Right renal pelvis (tissue), 4 donors: Measurements from ENCODE around the gene SLC1A4. TPM values are rescaled to one million over a fixed set of nuclear protein-coding genes. Genes with fewer than 3 reads are reported as not detected.
"Not testable (repeated sequence)": the region's sequence is repeated elsewhere in the genome, so short reads cannot be mapped to it uniquely, and the experiment has no call there.

Experiments
- DNase-seq, 4 donors: peaks; one replicate each; pipeline ENCODE4 v3.0.0-alpha.2; 2013; ENCODE audit warnings: low read depth in 4 of 4, low spot score in 3 of 4, missing footprints in 1 of 4
- polyA plus RNA-seq, 4 donors: library from polyadenylated mRNA; unstranded; fragments of 120-200 nt; gene quantifications; one replicate each; pipeline ENCODE4 v1.2.1, GENCODE V29; 2013; ENCODE audit not compliant: insufficient read length in 4 of 4

Gene SLC1A4
- polyA plus RNA-seq, 4 donors: 6.2 to 9.2 (median 7.5) TPM

DNA sequence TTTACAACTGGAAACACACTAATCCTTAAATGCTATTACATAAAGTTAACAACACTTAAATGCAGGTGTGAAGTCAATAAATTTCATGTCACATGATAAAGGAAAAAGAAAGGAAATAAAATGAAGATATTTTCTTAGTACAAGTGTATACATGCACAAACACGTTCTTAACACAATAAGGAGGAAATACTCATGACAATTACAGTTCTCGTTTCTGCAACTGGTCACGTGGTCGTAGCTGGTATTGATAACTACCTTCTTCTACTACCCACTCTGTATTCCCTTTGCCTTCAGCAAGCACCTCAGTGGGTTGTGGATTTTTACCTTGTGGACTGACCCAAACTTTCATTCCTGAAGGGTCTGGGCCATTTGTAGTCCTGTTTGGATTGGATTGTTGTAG, 26.1 kb upstream of the SLC1A4 start:
- DNase-seq: not testable (repeated sequence)

DNA sequence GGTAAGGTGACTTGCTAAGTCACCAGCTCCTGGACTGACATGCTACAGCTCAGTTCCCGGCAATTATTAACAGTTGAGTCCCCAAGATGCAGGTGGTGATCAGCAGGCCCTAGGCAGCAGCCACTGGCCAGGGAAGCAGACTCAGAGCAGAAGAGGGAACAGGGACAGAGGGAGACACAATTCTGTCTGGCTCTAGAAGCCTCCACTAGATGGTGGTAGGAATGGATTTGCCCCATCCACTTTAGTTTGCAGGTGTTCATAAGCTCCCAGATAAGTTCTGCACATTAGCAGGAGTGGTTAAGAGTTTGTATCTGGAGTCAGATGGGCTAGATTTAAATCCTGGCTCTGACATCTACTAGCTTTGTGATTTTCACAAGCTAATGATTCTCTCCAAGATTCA, 25.5 kb upstream of the SLC1A4 start:
- DNase-seq: no peak

DNA sequence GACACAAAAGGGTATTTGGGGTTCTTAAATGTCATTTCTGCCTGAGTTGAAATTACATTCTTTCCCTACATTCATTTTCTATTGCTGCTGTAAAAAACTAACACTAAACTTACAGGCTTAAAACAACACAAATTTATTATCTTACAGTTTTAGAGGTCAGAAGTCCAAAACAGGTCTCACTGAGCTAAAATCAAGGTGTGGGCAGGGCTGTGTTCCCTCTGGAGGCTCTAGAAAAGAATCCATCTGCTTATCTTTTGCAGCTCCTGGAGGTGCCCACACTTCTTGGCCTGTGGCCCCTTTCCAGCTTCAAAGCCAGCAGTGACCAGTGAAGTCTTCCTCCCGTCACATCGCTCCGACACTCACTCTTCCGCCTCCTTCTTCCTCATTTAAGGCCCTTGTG, 23.2 kb upstream of the SLC1A4 start:
- DNase-seq: no peak

DNA sequence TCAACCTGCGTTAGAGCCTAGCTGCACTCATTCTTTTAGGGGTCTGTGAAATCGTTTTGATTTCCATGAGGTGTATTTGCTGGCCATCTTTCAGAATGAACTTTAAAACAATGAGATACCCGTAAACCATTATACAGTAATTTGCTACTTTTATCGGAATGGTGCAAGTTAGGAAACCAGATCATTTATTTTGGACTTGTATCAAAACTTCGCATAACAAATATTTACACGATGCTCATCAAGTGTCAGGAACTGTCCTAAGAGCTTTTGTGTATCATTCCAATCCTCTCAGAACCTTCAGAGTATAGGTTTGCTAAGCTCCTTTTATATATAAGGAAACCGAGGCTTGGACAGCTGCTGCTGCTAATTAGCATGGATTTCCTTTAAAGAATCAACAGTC, 22.4 kb upstream of the SLC1A4 start:
- DNase-seq: no peak

DNA sequence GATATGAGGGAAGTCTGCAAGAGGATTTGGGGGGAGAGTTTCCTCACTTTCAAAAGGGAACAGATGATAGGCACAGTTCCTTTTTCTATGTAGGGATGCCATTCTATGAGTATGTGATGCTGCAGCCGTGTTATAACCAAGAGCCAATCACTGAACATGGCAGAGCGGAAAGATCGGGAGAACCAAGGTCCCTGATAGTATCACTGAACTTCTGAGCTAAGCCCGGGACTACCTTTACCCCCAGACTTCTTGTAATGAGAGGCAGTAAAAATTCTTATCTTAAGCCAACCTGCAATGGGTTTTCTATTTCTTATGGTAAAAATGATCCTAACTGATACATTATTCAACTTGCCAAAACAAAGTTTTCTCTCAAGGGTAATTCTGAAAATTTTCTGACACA, 21.6 kb upstream of the SLC1A4 start:
- DNase-seq: no peak

DNA sequence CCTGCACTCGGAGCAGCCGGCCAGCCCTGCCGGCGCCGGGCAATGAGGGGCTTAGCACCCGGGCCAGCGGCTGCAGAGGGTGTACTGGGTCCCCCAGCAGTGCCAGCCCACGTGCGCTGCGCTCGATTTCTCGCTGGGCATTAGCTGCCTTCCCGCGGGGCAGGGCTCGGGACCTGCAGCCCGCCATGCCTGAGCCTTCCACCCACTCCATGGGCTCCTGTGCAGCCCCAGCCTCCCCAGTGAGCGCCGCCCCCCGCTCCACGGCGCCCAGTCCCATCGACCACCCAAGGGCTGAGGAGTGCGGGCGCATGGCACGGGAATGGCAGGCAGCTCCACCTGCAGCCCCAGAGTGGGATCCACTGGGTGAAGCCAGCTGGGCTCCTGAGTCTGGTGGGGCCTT, 20.1 kb upstream of the SLC1A4 start:
- not testable (repeated sequence) for DNase-seq

DNA sequence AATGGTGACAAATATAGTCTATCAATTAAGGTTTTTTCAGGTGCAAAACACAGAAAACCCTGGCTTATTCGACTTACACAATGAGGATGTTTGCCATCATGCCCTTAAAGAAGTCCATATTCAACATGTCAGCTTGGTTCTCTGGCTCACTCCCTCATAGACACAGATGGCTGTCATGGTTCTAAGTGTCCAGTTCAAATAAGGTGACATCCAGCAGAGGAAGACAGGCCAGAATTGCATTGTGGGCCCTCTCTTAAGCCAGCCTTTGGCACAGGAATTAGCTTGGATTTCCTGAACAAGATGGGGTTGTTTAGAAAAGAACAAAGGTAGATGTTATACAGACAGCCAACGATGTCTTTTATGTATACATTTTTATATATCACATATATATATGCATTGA, 18.7 kb upstream of the SLC1A4 start:
- DNase-seq: no peak

DNA sequence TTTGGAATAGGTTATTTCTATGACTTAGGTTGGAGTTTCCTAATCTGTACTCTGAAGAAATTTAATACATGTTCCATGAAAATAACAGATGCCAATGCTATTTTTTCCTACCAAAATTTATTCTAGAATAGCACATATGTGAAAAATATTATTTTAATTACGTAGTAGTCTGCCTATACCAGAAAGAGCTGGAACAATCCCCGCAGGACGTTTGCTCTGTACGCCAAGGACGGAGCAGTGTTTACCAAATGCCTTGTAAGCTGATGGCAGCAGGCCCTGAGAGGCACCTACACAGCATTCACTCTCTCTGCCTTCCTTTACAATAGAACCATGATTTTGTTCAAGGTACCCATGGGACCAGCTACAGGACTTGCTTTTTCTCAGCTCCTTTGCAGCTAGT, 16.8 kb upstream of the SLC1A4 start:
- DNase-seq: no peak

DNA sequence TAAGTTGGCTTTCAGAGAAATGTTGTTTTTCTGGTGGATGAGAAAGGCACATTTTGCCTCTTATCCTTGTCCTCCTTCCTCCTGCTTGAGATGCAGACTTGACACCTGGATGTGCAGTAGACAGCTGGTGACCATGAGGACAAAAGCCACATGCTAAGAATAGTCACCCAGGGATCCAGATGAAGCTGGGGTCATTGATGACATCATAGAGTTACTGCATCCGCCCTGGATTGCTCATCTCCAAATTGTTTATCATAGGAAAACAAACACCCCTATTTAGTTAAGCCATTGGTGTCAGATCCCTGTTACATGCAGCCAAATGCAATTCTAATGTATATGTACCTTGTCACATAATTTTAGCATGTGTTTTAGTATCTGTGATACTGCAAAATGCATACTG, 16.3 kb upstream of the SLC1A4 start:
- no peak for DNase-seq

DNA sequence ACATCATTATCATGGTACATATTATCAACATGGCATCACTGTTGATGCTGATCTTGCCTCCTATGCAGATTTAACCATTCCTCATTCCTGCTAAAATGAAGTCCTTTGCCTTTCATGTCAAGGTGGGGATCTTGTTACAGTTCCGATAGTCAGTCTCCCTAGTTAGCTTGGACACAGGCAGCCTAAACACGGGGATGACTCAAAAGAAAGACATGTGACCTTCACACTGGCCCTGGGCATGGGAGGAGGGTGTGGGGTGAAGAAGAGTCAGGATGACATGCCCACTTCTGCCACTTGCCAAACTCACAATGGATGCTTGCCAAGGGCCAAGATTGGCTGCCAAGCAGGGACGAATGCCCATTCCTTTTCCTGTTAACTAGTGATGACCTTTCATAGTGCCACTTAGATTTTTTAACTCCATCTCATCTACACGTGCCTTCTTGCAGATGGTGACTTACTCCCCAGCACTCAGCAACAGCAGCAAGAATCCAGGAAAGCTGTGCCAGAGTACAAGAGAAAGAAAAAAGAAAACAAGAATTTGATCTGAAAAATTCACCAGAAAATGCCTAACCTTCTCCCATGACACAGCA, 13.9 kb upstream of the SLC1A4 start:
- DNase-seq: no peak

DNA sequence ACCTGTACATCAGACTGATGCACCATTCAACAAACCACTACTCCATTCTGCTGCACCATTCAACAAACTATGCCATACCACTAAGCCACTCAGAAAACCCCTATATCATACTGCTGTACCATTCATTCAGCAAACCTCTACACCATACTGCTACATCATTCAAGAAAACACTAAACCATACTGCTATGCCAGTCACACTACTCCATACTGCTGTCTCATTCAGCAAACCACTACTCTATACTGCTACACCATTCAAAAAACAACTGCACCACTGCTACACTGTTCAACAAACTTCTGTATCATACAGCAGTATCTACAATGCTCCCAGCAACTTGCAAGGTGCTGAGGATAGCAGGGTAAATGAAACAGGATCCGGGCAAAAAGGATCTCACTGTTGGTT, 12.9 kb upstream of the SLC1A4 start:
- DNase-seq: no peak

DNA sequence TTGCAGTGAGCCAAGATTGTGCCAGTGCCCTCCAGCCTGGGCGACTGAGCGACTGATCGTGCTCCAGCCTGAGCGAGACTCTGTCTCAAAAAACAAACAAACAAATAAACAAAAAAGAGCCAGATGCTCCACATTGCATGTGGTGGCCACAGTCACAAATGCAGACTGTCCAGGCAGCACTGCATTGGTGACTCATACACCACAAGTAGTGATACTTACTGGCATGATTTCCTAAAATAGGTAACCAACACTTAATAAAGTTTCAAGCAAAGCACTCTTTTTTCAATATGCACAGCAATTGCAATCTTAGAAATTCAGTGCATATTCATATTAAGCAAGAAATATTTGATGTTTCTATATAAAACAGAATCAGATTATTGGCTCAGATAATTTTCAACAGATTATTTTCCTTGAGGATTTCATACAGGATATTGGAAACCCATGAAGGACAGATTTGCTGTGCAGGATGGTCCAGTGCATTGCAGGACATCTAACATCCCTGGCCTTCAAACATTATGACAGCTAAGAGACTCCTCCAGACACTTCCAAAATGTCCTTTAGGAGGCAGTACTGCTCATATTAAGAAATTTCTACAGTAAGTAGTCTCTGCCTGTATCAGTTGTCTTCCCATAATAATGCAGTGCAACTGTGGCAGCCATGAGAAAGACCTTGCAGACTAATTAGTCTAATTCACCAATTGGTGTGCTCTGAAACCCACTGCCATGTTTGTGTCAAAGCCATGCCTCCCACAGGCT, 10.5 kb upstream of the SLC1A4 start:
- no peak for DNase-seq

DNA sequence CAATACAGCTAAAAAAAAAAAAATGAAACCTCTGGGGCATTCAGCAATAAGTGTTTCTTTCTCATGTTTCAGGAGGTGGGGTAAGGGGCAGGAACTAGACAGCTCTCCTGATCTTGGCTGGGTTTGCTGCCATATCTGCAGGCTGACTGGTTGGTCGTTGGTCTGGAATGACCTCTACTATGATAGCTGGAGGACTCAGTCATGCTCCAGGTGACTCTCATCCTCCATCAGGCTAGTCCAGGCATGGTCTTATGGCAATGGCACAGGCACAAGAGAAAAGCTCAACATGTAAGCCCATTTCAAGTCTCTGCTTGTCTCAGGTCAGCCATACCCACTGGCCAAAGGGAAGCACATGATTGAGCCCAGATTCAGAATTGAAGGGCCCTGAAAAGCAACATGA, 9.5 kb upstream of the SLC1A4 start:
- no peak for DNase-seq

DNA sequence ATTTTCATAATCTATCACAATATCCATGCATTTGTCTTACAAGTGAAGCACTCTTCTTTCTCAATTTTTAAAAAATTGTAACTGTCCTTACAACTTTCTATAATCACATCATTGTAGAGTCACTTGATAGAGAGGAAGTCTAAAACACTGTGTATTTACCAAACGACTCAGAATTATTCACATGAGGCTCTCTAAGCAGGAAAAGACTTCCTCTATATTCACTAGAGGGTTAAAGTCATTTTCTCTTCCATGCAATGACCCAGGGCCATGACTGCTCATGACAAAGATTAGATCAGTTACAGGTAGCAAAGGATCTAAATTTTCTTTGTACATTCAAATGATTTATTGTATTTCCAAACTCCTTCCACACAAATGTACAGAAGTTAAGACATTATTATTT, 9.0 kb upstream of the SLC1A4 start:
- DNase-seq: no peak

DNA sequence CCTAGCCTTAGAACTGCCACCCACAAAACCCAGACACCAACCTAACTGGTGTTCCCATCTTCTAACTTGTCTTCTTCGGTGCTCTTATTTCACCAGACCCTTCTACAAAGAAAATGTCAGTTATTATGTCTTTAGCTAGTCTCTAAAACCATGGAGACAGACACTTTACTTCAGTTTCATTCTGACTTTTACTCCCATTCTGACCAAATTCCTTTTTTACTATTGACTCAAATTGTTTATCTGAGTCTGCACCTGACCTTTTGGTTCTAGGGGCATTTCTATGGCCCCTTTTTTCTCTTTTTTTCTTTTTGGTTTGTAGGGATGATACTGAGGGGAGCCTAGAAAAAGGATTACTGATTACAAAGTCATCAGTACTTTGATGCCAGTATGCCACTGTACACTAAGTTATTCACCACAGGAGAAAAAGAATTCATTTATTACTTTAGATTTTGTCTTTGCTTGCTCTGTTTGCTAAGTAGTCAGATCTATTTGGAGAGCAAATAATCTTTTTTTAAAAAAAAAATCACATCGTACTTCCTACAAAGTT, 6.8 kb upstream of the SLC1A4 start:
- no peak for DNase-seq

DNA sequence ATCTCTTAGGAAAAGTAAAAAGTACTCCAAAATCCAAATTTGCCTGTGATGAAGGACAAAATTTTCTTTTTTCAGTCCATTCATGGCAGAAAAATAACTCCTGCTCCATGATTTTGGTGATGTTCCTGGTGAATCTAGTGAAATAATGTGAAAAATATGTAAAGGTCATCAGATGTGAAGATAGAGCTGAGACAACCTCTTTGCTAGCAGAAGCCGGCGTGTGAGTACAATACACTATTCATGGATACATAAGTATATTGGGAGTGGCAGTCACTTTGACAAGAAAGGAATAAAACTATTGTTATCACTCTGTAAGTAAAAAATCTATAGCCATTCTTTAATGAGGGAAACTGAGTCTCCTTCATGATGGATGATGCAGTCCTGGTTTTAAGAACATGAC, 6.3 kb upstream of the SLC1A4 start:
- DNase-seq: no peak

DNA sequence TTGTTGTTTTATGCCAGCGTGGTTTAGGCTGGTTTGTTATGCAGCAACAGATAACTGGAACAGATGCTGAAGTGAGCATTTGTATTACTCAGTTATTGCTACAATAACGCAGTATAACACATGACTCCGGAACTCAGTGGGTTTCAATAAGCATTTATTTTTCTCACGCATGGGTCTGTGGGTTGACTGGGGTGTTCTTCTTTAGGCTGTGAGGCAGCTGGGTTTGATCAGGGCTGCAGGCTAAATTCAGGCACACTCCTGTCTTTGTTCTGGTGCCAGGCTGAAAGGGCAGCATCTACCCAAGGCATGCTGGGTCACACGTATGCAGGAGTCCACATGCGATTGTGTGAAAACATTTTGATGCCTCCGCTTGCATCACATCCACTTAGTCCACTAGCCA, 3.8 kb upstream of the SLC1A4 start:
- DNase-seq: no peak

DNA sequence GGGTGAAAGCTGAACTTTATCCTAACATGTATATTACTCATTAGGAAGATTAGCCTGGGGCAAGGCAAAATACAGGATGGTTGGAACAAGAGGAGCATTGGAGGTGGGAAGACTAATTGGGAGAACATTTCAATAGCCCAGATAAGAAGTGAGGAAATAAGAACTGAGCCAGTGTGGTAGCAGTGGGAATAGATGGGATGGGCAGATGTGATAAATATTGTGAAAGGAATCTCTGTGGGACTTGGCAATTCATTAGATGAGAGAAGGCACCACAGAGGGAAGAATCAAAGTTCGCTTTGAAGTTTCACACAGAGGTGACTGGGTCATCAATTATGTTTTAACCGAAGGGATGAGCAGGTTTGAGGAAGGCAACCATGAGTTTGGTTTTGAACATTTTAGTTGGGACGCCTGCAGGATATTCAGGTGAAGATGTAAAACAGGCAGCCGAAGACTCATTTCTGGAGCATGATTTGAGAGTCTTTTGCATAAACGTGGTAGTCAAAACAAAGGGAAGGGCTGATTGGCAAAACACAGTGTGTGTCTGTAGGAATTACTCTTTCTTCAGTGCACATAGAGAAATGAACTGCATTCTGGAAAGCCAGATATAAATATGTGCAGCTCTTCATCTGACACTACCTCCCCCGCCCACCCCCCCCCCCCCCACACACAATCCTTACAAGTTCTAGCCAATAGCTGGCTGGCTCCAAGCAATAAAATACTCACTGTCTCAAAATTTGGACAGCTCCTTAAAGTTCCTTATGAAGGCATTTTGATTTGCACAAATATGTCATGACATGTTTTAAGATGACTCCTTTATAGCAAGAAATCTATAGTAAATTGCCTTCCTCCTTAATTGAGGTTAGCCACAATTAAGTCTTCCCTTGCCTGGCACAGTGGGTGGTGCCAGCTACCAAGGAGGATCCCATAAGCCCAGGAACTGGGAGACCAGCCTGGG, 1.9 kb upstream of the SLC1A4 start:
- no peak for DNase-seq

DNA sequence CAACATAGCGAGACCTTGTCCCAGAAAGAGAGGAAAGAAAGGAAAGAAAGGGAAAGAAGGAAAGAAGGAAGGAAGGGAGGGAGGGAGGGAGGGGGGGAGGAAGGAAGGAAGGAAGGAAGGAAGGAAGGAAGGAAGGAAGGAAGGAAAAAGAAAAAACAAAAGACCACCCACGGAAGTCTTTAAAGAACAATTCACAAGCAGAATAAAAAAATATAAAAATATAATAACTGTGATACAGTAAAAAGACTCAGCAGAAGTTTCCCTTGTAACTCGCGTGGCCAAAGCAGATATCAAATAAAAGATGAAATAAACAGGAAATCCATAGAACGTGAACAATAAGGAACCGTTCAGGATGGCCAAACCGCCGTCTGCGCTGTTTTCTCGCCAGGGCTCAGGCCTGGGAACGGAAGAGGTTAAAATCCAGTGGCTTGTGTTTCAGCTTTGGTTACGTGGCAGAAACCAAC, 1.2 kb upstream of the SLC1A4 start:
- peak in 2 of 4 donors; percentile 59 to 66 for DNase-seq

DNA sequence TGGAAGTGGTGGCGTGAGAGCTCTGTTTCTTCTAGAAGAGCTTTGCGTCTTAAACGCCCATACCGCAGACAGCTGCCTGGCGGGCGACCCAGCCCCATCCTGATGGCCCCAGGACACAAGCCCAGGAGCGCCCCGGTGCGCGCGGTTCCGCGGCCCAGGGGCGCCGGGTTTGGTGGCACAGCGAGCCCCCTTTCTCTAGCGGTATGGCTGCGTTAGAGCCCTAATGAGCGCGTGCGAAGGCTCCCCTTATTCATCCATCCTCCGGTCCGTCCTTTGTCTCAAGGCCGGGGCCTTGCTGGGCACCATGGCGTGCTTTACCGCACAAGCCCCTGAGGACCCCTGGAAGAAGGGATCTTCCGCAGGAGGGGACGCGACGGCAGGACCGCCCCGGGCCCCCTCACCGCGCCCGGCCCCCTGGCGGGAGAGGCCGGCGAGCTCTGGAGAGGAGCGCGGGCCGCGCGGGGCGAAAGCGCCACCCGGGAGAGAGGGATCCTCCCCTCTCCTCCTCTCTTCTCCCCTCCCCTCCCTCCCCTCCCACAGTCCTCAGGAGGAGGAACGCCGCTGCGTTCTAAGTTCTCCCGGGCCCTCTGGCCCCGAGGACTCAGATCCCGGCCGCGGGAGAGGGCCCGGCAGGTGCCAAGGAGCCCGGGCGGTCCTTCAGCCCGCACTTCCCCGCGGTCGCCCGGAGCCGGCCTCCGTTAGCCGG, 626 bp upstream of the SLC1A4 start:
- DNase-seq: peak; percentile 56 to 62 (median 57)
